Measurements from ENCODE around the gene SMG6.

The SMG6 gene

DNA sequence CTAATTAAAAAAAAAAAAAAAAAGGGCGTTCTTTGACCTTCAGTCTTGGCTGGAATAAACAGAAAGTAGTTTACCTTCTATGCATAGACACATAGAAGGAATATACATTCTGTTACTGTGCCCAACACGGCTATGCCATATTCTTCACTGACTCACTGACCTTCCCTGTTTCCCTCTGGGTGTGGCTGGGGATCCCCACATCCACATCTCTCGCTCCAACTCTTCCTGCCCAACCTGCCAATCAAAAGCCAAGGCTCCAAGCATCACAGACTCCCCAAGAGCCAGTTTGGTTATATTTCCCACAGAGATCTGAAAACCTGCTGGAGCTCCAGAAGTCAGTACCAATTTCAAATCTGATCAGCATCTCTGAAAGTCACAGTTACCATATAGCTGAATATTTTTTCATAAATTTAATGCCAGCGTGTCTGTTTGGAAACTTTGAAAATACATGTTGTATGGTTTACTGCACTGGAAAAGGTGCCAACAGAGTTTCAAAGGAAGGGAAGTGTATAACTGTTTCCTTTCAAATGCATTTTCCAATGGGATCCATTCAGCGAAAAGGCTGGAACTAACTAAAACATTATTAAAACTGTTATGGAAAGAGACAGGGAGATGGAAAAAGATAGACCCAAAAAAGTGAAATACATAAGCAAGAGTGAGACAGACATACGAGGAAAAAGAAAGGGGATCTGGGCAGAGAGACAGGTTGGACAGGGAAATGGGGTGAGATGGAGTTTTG, 91.8 kb downstream of the SMG6 start:
- no peak for DNase-seq (ENCODE audit: low read depth)
- H3K4me3 ChIP-seq (ENCODE audit: low read length), result no peak overlapping the region
- TF ChIP-seq CTCF (conservative IDR thresholded peaks at IDR 0.05; ENCODE audit: low read depth, low read length), result no peak

DNA sequence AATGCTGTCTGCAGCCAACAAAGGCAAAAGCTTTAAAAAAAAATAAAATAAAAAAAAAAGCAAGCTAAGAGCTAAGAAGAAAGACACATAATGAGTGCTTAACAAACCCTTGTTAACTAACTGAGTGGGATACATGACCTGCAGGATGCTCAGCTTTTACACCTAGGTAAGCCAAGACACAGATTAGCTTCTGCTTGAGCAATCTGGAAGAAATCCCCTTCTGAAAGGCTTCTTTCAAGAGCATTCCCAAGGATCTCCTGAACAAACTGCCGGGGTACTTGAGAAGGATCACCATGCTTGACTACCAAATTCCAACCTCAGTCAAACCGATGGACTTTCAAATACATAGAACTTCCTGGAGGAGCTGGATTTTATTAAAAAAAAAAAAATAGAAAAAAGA, 92.9 kb downstream of the SMG6 start:
- TF ChIP-seq CTCF (conservative IDR thresholded peaks at IDR 0.05; ENCODE audit: low read depth, low read length), result no peak
- no peak for DNase-seq (ENCODE audit: low read depth)
- H3K4me3 ChIP-seq (ENCODE audit: low read length), result no peak overlapping the region

DNA sequence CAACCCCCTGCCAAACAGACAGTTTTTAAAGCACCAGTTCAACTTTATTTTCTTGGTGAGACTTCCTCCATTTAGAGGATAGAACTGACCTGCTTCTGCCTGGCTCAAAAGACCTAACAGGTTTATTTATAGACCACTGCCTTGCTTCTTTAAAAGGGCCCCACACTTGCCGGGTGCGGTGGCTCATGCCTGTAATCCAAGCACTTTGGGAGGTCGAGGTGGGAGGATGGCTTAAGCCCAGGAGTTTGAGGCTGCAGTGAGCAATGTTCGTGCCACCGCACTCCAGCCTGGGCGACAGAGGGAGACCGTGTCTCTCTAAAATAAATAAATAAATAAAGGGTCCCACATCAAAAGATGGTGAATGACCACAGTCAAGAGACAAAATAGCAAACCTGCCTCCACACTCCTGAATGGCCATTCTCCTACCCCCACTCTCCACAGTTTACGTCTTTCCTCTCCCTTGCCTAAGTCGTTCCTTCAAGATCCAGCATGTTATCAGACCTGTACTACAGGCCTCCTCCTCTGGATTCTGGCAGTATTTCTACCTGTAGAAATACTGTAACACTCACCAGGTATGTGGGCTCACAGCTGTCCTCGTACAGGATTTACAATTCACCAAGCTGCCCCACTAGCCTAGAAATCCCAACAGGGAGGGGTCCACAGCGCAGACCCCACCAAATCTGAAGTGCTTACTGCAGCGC, 95.6 kb downstream of the SMG6 start:
- TF ChIP-seq CTCF (conservative IDR thresholded peaks at IDR 0.05; ENCODE audit: low read depth, low read length), result no peak
- H3K4me3 ChIP-seq (ENCODE audit: low read length), result no peak overlapping the region
- DNase-seq (ENCODE audit: low read depth), result no peak

DNA sequence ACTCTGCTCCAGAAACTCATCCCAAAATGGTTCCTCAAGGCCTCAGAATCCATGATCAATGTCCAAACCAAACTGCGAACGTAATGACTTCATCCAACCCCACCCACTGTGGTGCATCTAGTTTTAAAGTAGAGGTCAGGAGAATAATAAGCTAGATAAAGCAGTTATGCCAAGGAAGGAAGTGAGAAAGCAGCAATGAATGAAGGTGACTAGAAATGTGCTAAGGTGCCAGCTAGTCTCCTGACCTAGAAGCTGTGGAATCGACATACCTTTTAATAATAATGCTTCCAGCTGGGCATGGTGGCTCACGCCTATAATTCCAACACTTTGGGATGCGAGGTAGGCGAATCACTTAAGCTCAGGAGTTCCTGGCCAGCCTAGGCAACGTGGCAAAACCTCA, 99.2 kb downstream of the SMG6 start:
- no peak for DNase-seq (ENCODE audit: low read depth)
- no peak for TF ChIP-seq CTCF (conservative IDR thresholded peaks at IDR 0.05; ENCODE audit: low read depth, low read length)
- H3K4me3 ChIP-seq (ENCODE audit: low read length), result no peak overlapping the region

GRCh38 chr17:2203818-2204217, 99.8 kb downstream of the SMG6 start:
- no peak for TF ChIP-seq CTCF (conservative IDR thresholded peaks at IDR 0.05; ENCODE audit: low read depth, low read length)
- H3K4me3 ChIP-seq (ENCODE audit: low read length), result no peak overlapping the region
- DNase-seq (ENCODE audit: low read depth), result no peak

DNA sequence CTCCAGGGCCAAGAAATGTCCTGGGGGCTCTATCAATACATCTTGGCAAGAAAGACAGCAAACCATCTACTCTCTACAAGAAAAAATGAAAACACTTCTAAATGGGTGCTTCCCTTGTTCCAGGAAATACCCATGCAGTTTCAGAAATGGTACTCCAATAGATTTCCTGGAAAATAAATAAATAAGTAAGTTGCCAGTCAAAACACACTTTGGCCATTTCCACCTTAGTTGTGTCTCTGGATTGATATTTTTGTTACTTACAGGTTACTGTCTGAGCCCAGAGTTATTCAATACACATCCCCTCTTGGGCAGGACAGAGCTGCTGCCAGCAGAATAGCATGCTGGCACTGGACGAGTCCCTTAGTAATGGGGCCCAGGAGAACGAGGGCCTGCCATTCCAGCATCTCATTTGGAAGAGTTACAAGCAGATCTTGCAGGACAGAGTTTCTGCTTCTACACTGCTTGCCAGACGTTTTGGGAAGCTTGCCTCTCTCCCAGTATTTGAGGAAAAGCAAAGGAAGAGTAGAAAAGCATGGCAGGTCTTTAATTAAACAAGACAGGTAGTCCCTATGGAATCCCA, 100.5 kb downstream of the SMG6 start:
- TF ChIP-seq CTCF (conservative IDR thresholded peaks at IDR 0.05; ENCODE audit: low read depth, low read length), result no peak
- no peak for DNase-seq (ENCODE audit: low read depth)
- H3K4me3 ChIP-seq (ENCODE audit: low read length), result no peak overlapping the region

All from retinal pigment epithelial cell (primary cell).